Transverse colon (tissue), 4 donors: ENCODE results near the gene LHFPL6. TPM values are rescaled to one million over a fixed set of nuclear protein-coding genes. Genes with fewer than 3 reads are reported as not detected.

Experiments
- DNase-seq: peaks from one replicate; pipeline ENCODE4 v3.0.0-alpha.2; 2019
- H3K27ac ChIP-seq, 4 donors: fragments of 200-600 bp; sonication (generic); 2 replicates each; pipeline ENCODE4 v1.5.1; 2016 to 2018; ENCODE audit warnings: inconsistent platforms in 4 of 4
- H3K27me3 ChIP-seq: fragments of 200-600 bp; sonication (generic); 2 replicates; pipeline ENCODE4 v1.5.1; 2017; ENCODE audit warnings: inconsistent platforms
- H3K36me3 ChIP-seq, 4 donors: fragments of 200-600 bp; sonication (generic); 2 replicates each; pipeline ENCODE4 v1.5.1; 2017 to 2019; ENCODE audit warnings: inconsistent platforms in 4 of 4
- H3K4me1 ChIP-seq, 4 donors: fragments of 200-600 bp; sonication (generic); 2 replicates each; pipeline ENCODE4 v1.5.1; 2017 to 2020; ENCODE audit warnings: inconsistent platforms in 4 of 4
- H3K4me3 ChIP-seq, 4 donors: fragments of 200-600 bp; sonication (generic); 1 replicate in 1 of 4; 2 replicates in 3 of 4; pipeline versions ENCODE4 v1.5.1 to v1.6.1; 2017 to 2019; ENCODE audit warnings: inconsistent platforms in 4 of 4
- H3K9me3 ChIP-seq, 2 donors: fragments of 200-600 bp; sonication (generic); 2 replicates each; pipeline ENCODE4 v1.5.1; 2017 to 2019; ENCODE audit warnings: inconsistent platforms in 2 of 2
- EP300 ChIP-seq: sonication (generic); formaldehyde crosslinking; IDR thresholded peaks from one replicate; pipeline ENCODE4 v1.6.1; 2017; ENCODE audit warnings: antibody characterized with exemption, low read depth
- POLR2A ChIP-seq: fragments of 450-650 bp; IDR thresholded peaks from one replicate; pipeline ENCODE4 v1.6.1; 2016; ENCODE audit warnings: antibody characterized with exemption, mild to moderate bottlenecking, moderate library complexity
- POLR2AphosphoS5 ChIP-seq, 3 donors: sonication (generic); formaldehyde crosslinking; IDR thresholded peaks; one replicate each; pipeline ENCODE4 v1.6.1; 2016; ENCODE audit warnings: antibody characterized with exemption in 3 of 3
- whole genome bisulfite sequencing, 2 donors: methylation state at CpG; one replicate each; pipeline ENCODE4 v1.1.5; 2018; ENCODE audit warnings: low coverage in 1 of 2; 5-methylcytosine and 5-hydroxymethylcytosine counted together
- in situ Hi-C, 4 donors: fragments of 200-750 bp; cut with MboI; loops; one replicate each; pipeline versions ENCODE4 v1.15.0 to v1.15.1; 2017; ENCODE audit warnings: low sequenced_read_pairs in 3 of 4, low pct_ligation_motif_present in 1 of 4, low pct_unique_long_range_greater_than_20kb in 1 of 4
- intact Hi-C: fragments of 100-400 bp; cut with DNase I; formaldehyde crosslinking; loops from one replicate; pipeline ENCODE4 v1.15.1; 2023; ENCODE audit warnings: low total_unique reads
- total RNA-seq, 4 donors: library from RNA; depleted of rRNA; stranded (reverse); fragments of >200 nt; gene quantifications; one replicate each; pipeline ENCODE4 v1.1.0, GENCODE V29; 2016
- TF ChIP-seq, protein P1 (sequence below), 5 experiments: fragments of 200-600 bp in 3 of 5; fragments of 450-650 bp in 2 of 5; sonication (generic) in 3 of 5; IDR thresholded peaks; 1 replicate in 2 of 5; 2 replicates in 3 of 5; pipeline ENCODE4 v1.5.1; 2016 to 2017; ENCODE audit warnings: antibody characterized with exemption in 5 of 5, inconsistent platforms in 3 of 5, mild to moderate bottlenecking in 2 of 5, moderate library complexity in 1 of 5

LHFPL6 gene
- total RNA-seq, 4 donors from 2014 or later, result 4.2 to 18.6 (median 9.3) TPM

GRCh38 chr13:39297023-39297422, 306.0 kb downstream of the LHFPL6 start:
- DNase-seq, result no peak
- intact Hi-C loops (no loop called here), in situ Hi-C loops (no loop called here)
- TF ChIP-seq EP300, result no peak
- TF ChIP-seq, protein P1, sequence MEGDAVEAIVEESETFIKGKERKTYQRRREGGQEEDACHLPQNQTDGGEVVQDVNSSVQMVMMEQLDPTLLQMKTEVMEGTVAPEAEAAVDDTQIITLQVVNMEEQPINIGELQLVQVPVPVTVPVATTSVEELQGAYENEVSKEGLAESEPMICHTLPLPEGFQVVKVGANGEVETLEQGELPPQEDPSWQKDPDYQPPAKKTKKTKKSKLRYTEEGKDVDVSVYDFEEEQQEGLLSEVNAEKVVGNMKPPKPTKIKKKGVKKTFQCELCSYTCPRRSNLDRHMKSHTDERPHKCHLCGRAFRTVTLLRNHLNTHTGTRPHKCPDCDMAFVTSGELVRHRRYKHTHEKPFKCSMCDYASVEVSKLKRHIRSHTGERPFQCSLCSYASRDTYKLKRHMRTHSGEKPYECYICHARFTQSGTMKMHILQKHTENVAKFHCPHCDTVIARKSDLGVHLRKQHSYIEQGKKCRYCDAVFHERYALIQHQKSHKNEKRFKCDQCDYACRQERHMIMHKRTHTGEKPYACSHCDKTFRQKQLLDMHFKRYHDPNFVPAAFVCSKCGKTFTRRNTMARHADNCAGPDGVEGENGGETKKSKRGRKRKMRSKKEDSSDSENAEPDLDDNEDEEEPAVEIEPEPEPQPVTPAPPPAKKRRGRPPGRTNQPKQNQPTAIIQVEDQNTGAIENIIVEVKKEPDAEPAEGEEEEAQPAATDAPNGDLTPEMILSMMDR (IDR thresholded peaks at IDR 0.05), result no peak
- no peak for TF ChIP-seq POLR2A
- no peak for TF ChIP-seq POLR2AphosphoS5 (IDR thresholded peaks at IDR 0.05)
- no peaks in the 10 kb centered on the region for H3K4me1 ChIP-seq
- H3K9me3 ChIP-seq, result peaks cover 0 to 7% of the 10 kb centered on the region in 2 donors
- H3K36me3 ChIP-seq, result no peaks in the 10 kb centered on the region
- no peak overlapping the region for H3K4me3 ChIP-seq
- no peaks in the 10 kb centered on the region for H3K27me3 ChIP-seq
- WGBS, 2 donors, result 48% methylated on average over 1 of the region's 1 CpG; no CpG with 5 or more reads in 1 of the 2 donors
- H3K27ac ChIP-seq, result no peak overlapping the region

DNA sequence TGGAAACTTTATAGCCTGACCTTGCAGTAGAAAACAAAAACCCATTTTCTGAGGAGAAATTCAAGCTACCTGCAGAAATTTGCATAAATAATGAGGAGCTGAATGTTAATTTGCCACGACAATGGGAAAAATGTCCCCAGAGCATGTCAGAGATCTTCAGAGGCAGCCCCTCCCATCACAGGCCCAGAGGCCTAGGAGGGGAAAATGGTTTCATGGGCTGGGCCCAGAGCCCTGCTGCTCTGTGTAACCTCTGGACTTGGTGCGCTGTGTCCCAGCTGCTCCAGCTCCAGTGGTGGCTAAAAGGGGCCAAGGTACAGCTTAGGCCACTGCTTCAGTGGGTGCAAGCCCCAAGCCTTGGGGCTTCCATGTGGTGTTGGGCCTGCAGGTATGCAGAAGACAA, 306.8 kb downstream of the LHFPL6 start:
- no peak overlapping the region for H3K4me3 ChIP-seq
- in situ Hi-C loops, result no loop called here
- no peaks in the 10 kb centered on the region for H3K4me1 ChIP-seq

More for the DNA sequence above, 306.8 kb downstream of the LHFPL6 start:
- 44 to 70% methylated on average over 2 of the region's 2 CpGs for WGBS, 2 donors
- Histone ChIP-seq H3K27me3 (no peaks in the 10 kb centered on the region), H3K9me3 (peaks cover 0 to 7% of the 10 kb centered on the region in 2 donors), H3K27ac (no peak overlapping the region), H3K36me3 (no peaks in the 10 kb centered on the region)
- TF ChIP-seq EP300, result no peak
- no peak for TF ChIP-seq POLR2A
- TF ChIP-seq POLR2AphosphoS5 (IDR thresholded peaks at IDR 0.05), result no peak
- TF ChIP-seq, protein P1 (IDR thresholded peaks at IDR 0.05), result no peak
- intact Hi-C loops, result no loop called here
- DNase-seq, result no peak

Other genes with a start within 250 kb of the LHFPL6 start
- gene COG6, start 52.5 kb upstream of the LHFPL6 start, total RNA-seq, result 100 to 1,000 TPM in 1 of 4 donors, 10 to 100 TPM in 3; 17.6 to 109 (median 27.6) TPM